NCI-H2081 (cell line): ENCODE data around the gene RAB40C.

ENCODE experiments used
- DNase-seq, 2 experiments: peaks; one replicate each; lab custom pipeline; 2025; lab: John Stamatoyannopoulos, UW

The RAB40C gene

GRCh38 chr16:575354-576196 lies 14.3 kb upstream of the RAB40C start:
- no peak for DNase-seq

GRCh38 chr16:576197-576822 lies 13.6 kb upstream of the RAB40C start:
- DNase-seq: no peak

- DNase-seq: no peak
Observed at GRCh38 chr16:576823-577201, 13.1 kb upstream of the RAB40C start.

GRCh38 chr16:577796-578195 lies 12.1 kb upstream of the RAB40C start:
- DNase-seq: no peak

GRCh38 chr16:578232-578869 lies 11.5 kb upstream of the RAB40C start:
- DNase-seq: no peak

GRCh38 chr16:578870-579405 lies 10.9 kb upstream of the RAB40C start:
- DNase-seq: peak; percentile 37 to 60

- DNase-seq: no peak
Observed at GRCh38 chr16:580141-580945, 9.5 kb upstream of the RAB40C start.

- DNase-seq: no peak
Observed at GRCh38 chr16:580946-581498, 8.8 kb upstream of the RAB40C start.

GRCh38 chr16:582218-582613 lies 7.7 kb upstream of the RAB40C start:
- DNase-seq: no peak

GRCh38 chr16:582614-583331 lies 7.1 kb upstream of the RAB40C start:
- DNase-seq: no peak

GRCh38 chr16:583470-583814 lies 6.4 kb upstream of the RAB40C start:
- DNase-seq: no peak

GRCh38 chr16:583815-584591 lies 5.9 kb upstream of the RAB40C start:
- DNase-seq: peak in 1 of 2 experiments; percentile 33

- no peak for DNase-seq
Observed at GRCh38 chr16:585351-585750, 4.5 kb upstream of the RAB40C start.

- DNase-seq: no peak
Observed at GRCh38 chr16:586047-586644, 3.7 kb upstream of the RAB40C start.

GRCh38 chr16:586645-587590 lies 2.9 kb upstream of the RAB40C start:
- DNase-seq: no peak

GRCh38 chr16:588639-588888 lies 1.3 kb upstream of the RAB40C start:
- peak in 1 of 2 experiments; percentile 22 for DNase-seq

- DNase-seq: peak; percentile 92 to 94
Observed at GRCh38 chr16:588889-589657, 793 bp upstream of the RAB40C start.

- DNase-seq: no peak
Observed at GRCh38 chr16:590188-590814, 435 bp downstream of the RAB40C start.
